ENCODE measurements around the gene MLF2. TPM values are rescaled to one million over a fixed set of nuclear protein-coding genes. Genes with fewer than 3 reads are reported as not detected.

The MLF2 gene
- total and polyA plus RNA-seq, 2 experiments from 2014 or later: 210 to 508 TPM

DNA sequence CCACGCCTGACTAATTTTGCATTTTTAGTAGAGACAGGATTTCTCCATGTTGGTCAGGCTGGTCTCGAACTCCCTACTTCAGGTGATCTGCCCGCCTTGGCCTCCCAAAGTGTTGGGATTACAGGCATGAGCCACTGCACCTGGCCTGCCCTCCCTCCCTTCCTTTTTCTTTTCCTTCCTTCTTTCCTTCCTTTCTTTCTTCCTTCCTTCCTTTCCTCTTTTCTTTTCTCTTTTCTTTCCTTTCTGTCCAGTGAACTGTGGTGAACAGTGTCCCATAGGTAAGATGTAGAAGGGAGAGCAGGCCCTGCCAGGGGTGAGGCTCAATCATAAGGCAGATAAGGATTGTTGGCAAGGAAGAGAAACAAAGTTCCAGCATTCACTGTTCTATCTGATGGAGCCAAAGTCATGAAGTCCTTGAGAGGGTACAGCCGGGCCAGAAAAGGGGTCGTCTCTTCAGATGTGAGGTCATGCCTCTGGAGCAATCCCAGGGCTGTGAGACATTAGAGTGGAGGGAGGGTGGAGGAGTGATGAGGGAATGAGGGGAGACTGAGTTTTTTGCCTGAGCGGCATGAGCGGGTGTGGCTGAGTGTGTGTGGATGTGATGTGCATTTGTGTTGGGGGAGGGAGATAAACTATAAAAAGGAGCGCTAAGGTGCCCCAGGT is 4.2 kb upstream of the MLF2 start:
- Histone ChIP-seq H3K36me3 (replicated peaks; ENCODE audit: insufficient read depth, low read depth) (no peaks in the 10 kb centered on the region), H3K9me3 (ENCODE audit: low read depth) (no peaks in the 10 kb centered on the region), H3K27me3 (no peaks in the 10 kb centered on the region), H4K20me1 (ENCODE audit: insufficient read depth, poor library complexity, severe bottlenecking) (peaks cover 2% of the 10 kb centered on the region), H3K79me2 (peaks cover 6% of the 10 kb centered on the region), H3K27ac (no peak overlapping the region), H2AFZ (no peak overlapping the region), H3K4me2 (no peak overlapping the region), H3K9me2 (replicated peaks; ENCODE audit: insufficient read depth) (no peaks in the 10 kb centered on the region), H3K4me3 (no peak overlapping the region), H3K4me1 (ENCODE audit: insufficient read depth) (peaks cover 11% of the 10 kb centered on the region)
- DNase-seq (ENCODE audit: low spot score): peak; percentile 4
- WGBS (ENCODE audit: low lambda C conversion rate, missing lambda C conversion rate): 80% methylated on average over 8 of the region's 8 CpGs
- no peak for TF ChIP-seq CTCF (IDR thresholded peaks at IDR 0.05; ENCODE audit: poor library complexity)
- TF ChIP-seq EZH2phosphoT487 (IDR thresholded peaks at IDR 0.05; ENCODE audit: low read depth, severe bottlenecking, unreplicated experiment): no peak
- TF ChIP-seq EZH2 (IDR thresholded peaks at IDR 0.05; ENCODE audit: borderline replicate concordance): no peak

DNA sequence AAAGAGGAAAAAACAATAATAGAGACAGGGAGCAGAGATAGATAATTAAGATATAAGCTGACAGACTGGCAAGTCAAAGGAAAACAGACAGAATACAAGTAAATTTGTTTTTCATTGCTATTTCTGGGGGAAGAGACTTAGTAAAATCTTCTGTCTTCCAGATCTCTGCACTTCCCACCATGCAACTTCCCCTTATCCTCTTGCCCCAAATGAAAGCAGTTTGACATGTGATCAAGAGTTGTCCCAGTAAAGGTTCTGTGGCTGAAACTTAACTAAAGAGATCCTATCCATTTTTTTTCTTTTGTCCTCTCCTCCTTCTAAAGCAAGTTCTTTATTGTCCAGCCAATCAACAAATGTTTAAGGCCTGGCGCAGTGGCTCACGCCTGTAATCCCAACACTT is 1.5 kb upstream of the MLF2 start:
- no peaks in the 10 kb centered on the region for H3K9me2 ChIP-seq (replicated peaks; ENCODE audit: insufficient read depth)
- H3K4me3 ChIP-seq: no peak overlapping the region
- H3K27ac ChIP-seq: peak overlapping the region; percentile 68
- peaks cover 10% of the 10 kb centered on the region for H4K20me1 ChIP-seq (ENCODE audit: insufficient read depth, poor library complexity, severe bottlenecking)
- no peak for DNase-seq (ENCODE audit: low spot score)
- no peaks in the 10 kb centered on the region for H3K27me3 ChIP-seq
- peaks cover 8% of the 10 kb centered on the region for H3K4me1 ChIP-seq (ENCODE audit: insufficient read depth)
- TF ChIP-seq CTCF (IDR thresholded peaks at IDR 0.05; ENCODE audit: poor library complexity) (no peak), EZH2 (IDR thresholded peaks at IDR 0.05; ENCODE audit: borderline replicate concordance) (no peak), EZH2phosphoT487 (IDR thresholded peaks at IDR 0.05; ENCODE audit: low read depth, severe bottlenecking, unreplicated experiment) (no peak)
- peak overlapping the region; percentile 49 for H3K4me2 ChIP-seq
- no peak overlapping the region for H2AFZ ChIP-seq
- 97% methylated on average over 2 of the region's 2 CpGs for WGBS (ENCODE audit: low lambda C conversion rate, missing lambda C conversion rate)
- H3K79me2 ChIP-seq: peaks cover 26% of the 10 kb centered on the region
- H3K9me3 ChIP-seq (ENCODE audit: low read depth): no peaks in the 10 kb centered on the region
- no peaks in the 10 kb centered on the region for H3K36me3 ChIP-seq (replicated peaks; ENCODE audit: insufficient read depth, low read depth)

DNA sequence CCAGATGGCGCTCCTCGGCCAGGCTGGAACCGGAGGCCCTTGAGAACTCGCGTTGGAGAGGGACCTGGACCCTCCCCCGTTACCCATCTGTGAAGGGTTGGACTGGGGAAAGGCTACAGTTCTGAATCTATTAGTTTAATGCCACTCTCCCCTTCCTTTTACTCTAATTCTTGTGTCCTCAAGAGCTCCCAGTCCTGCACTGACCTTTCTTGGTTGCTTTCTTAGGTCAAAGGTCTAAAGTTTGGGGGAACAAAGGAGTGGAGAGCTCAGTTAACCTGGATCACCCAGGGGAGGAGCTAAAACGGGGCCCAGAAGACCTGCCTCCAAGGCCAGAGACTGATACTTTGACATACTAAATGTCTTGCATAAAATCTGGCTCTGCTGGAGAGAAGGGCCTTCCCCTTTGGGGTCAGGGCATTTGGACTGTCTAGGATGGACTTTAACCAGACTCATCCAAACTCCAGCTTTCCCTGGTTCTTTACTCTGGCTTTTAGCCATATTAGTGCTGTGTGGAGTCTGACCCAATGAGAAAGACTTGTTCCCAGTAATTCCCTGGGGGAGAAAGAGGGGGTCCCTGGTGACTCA is 923 bp upstream of the MLF2 start:
- Histone ChIP-seq H3K27ac (peak overlapping the region; percentile 68), H3K79me2 (peaks cover 26% of the 10 kb centered on the region), H3K36me3 (replicated peaks; ENCODE audit: insufficient read depth, low read depth) (no peaks in the 10 kb centered on the region), H3K9me2 (replicated peaks; ENCODE audit: insufficient read depth) (no peaks in the 10 kb centered on the region), H3K4me3 (no peak overlapping the region), H3K9me3 (ENCODE audit: low read depth) (no peaks in the 10 kb centered on the region), H3K27me3 (no peaks in the 10 kb centered on the region), H3K4me2 (peak overlapping the region; percentile 49), H4K20me1 (ENCODE audit: insufficient read depth, poor library complexity, severe bottlenecking) (peaks cover 11% of the 10 kb centered on the region), H2AFZ (no peak overlapping the region), H3K4me1 (ENCODE audit: insufficient read depth) (peaks cover 7% of the 10 kb centered on the region)
- no peak for TF ChIP-seq CTCF (IDR thresholded peaks at IDR 0.05; ENCODE audit: poor library complexity)
- no peak for TF ChIP-seq EZH2 (IDR thresholded peaks at IDR 0.05; ENCODE audit: borderline replicate concordance)
- no peak for TF ChIP-seq EZH2phosphoT487 (IDR thresholded peaks at IDR 0.05; ENCODE audit: low read depth, severe bottlenecking, unreplicated experiment)
- WGBS (ENCODE audit: low lambda C conversion rate, missing lambda C conversion rate): 0% methylated on average over 7 of the region's 7 CpGs
- DNase-seq (ENCODE audit: low spot score): peak; percentile 49
